GM12878 (cell line): Measurements from ENCODE around the gene PGRMC2. TPM values are rescaled to one million over a fixed set of nuclear protein-coding genes. Genes with fewer than 3 reads are reported as not detected.

ENCODE experiments used
- ATAC-seq: fragments of 200-7000 bp; cut with Tn5 transposase; 3 replicates; pipeline ENCODE4 v1.9.1; 2020; ENCODE audit warnings: mild to moderate bottlenecking, moderate library complexity
- BruUV-seq: library from RNA; stranded (reverse); fragments of 400-500 nt; replicated peaks from 2 replicates; lab custom pipeline; 2021; lab: Mats Ljungman, UMichigan
- CTCF ChIA-PET: fragments of 300-600 bp; sonication (Branson Sonifier 250); formaldehyde crosslinking; extraction: SDS; loops from one replicate; lab custom pipeline; 2021; ENCODE audit warnings: inconsistent platforms; lab: Yijun Ruan, JAX
- POLR2A ChIA-PET: fragments of 350-600 bp; formaldehyde crosslinking; extraction: SDS; loops from one replicate; lab custom pipeline; 2021; ENCODE audit warnings: inconsistent platforms; lab: Charles Lee
- RAD21 ChIA-PET: fragments of 300-600 bp; sonication (Branson Sonifier 250); formaldehyde crosslinking; loops from one replicate; lab custom pipeline; 2023; ENCODE audit warnings: antibody characterized with exemption; ENCODE audit not compliant: unreplicated experiment; lab: Charles Lee
- SMC1A ChIA-PET: fragments of 300-600 bp; sonication (Branson Sonifier 250); formaldehyde crosslinking; loops from one replicate; lab custom pipeline; 2023; ENCODE audit not compliant: unreplicated experiment, uncharacterized antibody; lab: Charles Lee
- DNase-seq: peaks from one replicate; pipeline ENCODE4 v3.0.0-alpha.2; 2011; ENCODE audit warnings: low read depth, low spot score
- FAIRE-seq: peaks from 3 replicates; lab custom pipeline; 2011; peaks lifted over from hg19 to GRCh38; lab: Jason Lieb, UNC
- H2AFZ ChIP-seq: 2 replicates; pipeline ENCODE4 v1.6.0; 2011; ENCODE audit warnings: low read depth, low read length, control low read depth; ENCODE audit not compliant: control insufficient read depth
- H3K27ac ChIP-seq: 2 replicates; pipeline ENCODE4 v1.5.1; 2011; ENCODE audit warnings: control low read depth; ENCODE audit not compliant: control insufficient read depth, insufficient read depth
- H3K27me3 ChIP-seq, 2 experiments: replicated peaks in 1 of 2; 2 replicates each; pipeline versions ENCODE4 v1.6.0 to v1.6.1; 2011; ENCODE audit warnings: low read length in 1 of 2; ENCODE audit not compliant: control insufficient read depth in 2 of 2, insufficient read depth in 2 of 2
- H3K36me3 ChIP-seq, 2 experiments: 2 replicates each; pipeline ENCODE4 v1.5.1; 2011; ENCODE audit warnings: low read length in 1 of 2; ENCODE audit not compliant: control insufficient read depth in 2 of 2, insufficient read depth in 2 of 2
- H3K4me1 ChIP-seq: 2 replicates; pipeline ENCODE4 v1.6.1; 2011; ENCODE audit warnings: mild to moderate bottlenecking, low read length, moderate library complexity, mixed read lengths; ENCODE audit not compliant: control insufficient read depth, insufficient read depth
- H3K4me2 ChIP-seq: 2 replicates; pipeline ENCODE4 v1.6.0; 2011; ENCODE audit warnings: control low read depth; ENCODE audit not compliant: control insufficient read depth, insufficient read depth
- H3K4me3 ChIP-seq: fragments of 200-600 bp; sonication (generic); 2 replicates; pipeline ENCODE4 v1.5.1; 2016
- H3K79me2 ChIP-seq: 2 replicates; pipeline ENCODE4 v1.6.0; 2011; ENCODE audit warnings: low read length; ENCODE audit not compliant: control insufficient read depth, insufficient read depth
- H3K9ac ChIP-seq: 2 replicates; pipeline ENCODE4 v1.8.0; 2011; ENCODE audit warnings: low read length, control low read depth, mixed read lengths; ENCODE audit not compliant: control insufficient read depth, insufficient read depth
- H3K9me3 ChIP-seq: replicated peaks from 3 replicates; pipeline ENCODE4 v1.5.1; 2011; ENCODE audit warnings: mild to moderate bottlenecking, low read length; ENCODE audit not compliant: control insufficient read depth, insufficient read depth
- H4K20me1 ChIP-seq: 2 replicates; pipeline ENCODE4 v1.6.0; 2011; ENCODE audit not compliant: control insufficient read depth, insufficient read depth
- CHD1 ChIP-seq: IDR thresholded peaks from 2 replicates; pipeline ENCODE4 v1.6.1; 2012; ENCODE audit warnings: low read depth, low read length, improper control_type of control experiment
- CREM ChIP-seq: IDR thresholded peaks from 2 replicates; pipeline ENCODE4 v1.6.1; 2014; ENCODE audit warnings: antibody characterized with exemption, low read depth
- JUND ChIP-seq: IDR thresholded peaks from 2 replicates; pipeline ENCODE4 v1.6.1; 2012; ENCODE audit warnings: low read depth, mild to moderate bottlenecking, low read length, improper control_type of control experiment, moderate library complexity
- MTA3 ChIP-seq: IDR thresholded peaks from 2 replicates; pipeline ENCODE4 v1.6.1; 2012; ENCODE audit warnings: low read length, inconsistent platforms, borderline replicate concordance
- PKNOX1 ChIP-seq: fragments of 450-650 bp; IDR thresholded peaks from 2 replicates; pipeline ENCODE4 v1.6.1; 2016; ENCODE audit warnings: mild to moderate bottlenecking
- POU2F2 ChIP-seq: IDR thresholded peaks from 3 replicates; pipeline ENCODE4 v1.6.1; 2011; ENCODE audit warnings: low read depth, mild to moderate bottlenecking, low read length, borderline replicate concordance
- RELA ChIP-seq: fragments of 450-650 bp; IDR thresholded peaks from 2 replicates; pipeline ENCODE4 v1.8.0; 2014; ENCODE audit warnings: borderline replicate concordance; ENCODE audit not compliant: partially characterized antibody
- SIX5 ChIP-seq: IDR thresholded peaks from 2 replicates; pipeline ENCODE4 v1.6.1; 2011; ENCODE audit warnings: mild to moderate bottlenecking, low read depth, low read length, moderate library complexity; ENCODE audit not compliant: severe bottlenecking
- SMC3 ChIP-seq: IDR thresholded peaks from 2 replicates; pipeline ENCODE4 v1.6.1; 2011; ENCODE audit warnings: low read length, improper control_type of control experiment, borderline replicate concordance
- SRF ChIP-seq, 2 experiments: IDR thresholded peaks; 2 replicates each; pipeline ENCODE4 v1.6.1; 2011; ENCODE audit warnings: low read depth in 2 of 2, low read length in 2 of 2, mild to moderate bottlenecking in 1 of 2, moderate library complexity in 1 of 2
- STAT3 ChIP-seq: IDR thresholded peaks from 2 replicates; pipeline ENCODE4 v1.6.1; 2011; ENCODE audit warnings: low read depth, low read length, improper control_type of control experiment
- TCF12 ChIP-seq: IDR thresholded peaks from 2 replicates; pipeline ENCODE4 v1.6.1; 2011; ENCODE audit warnings: low read depth, mild to moderate bottlenecking, low read length
- YY1 ChIP-seq: IDR thresholded peaks from 2 replicates; pipeline ENCODE4 v1.6.1; 2011; ENCODE audit warnings: low read depth, mild to moderate bottlenecking, low read length
- ZNF687 ChIP-seq: fragments of 450-650 bp; IDR thresholded peaks from 2 replicates; pipeline ENCODE4 v1.6.1; 2017; ENCODE audit warnings: mild to moderate bottlenecking, moderate library complexity
- WGBS: methylation state at CpG from one replicate; pipeline ENCODE4 v1.1.6; 2016; ENCODE audit warnings: low lambda C conversion rate; ENCODE audit not compliant: insufficient replicate concordance, insufficient coverage; ENCODE audit errors: missing lambda C conversion rate; 5-methylcytosine and 5-hydroxymethylcytosine counted together
- in situ Hi-C: fragments of 300-500 bp; cut with MboI; formaldehyde crosslinking; loops from 9 replicates; pipeline ENCODE4 v1.14.3; 2018; ENCODE audit warnings: mixed read lengths
- intact Hi-C: fragments of 100-400 bp; cut with micrococcal nuclease; formaldehyde crosslinking; loops from one replicate; pipeline ENCODE4 v1.14.2; 2022; ENCODE audit not compliant: unreplicated experiment
- polyA plus RNA-seq, 11 experiments: library from polyadenylated mRNA; depleted of rRNA in 4 of 11; unstranded in 6 of 11; stranded (reverse) in 5 of 11; fragments of >200 nt; fragmentation: Nextera tagmentation in 4 of 11; fragmentation: Illumina TruSeq in 1 of 11; extraction: Ambion mirVana in 4 of 11; extraction: Trizol in 1 of 11; gene quantifications; 1 replicate in 1 of 11; 2 replicates in 10 of 11; pipeline versions ENCODE4 v1.2.1 to v1.2.3, GENCODE V29; 2011 to 2016; ENCODE audit warnings: inconsistent platforms in 2 of 11, missing spikeins in 2 of 11, low read depth in 1 of 11
- total RNA-seq, 4 experiments: library from RNA; depleted of rRNA in 3 of 4; stranded (reverse); fragments of >200 nt in 3 of 4; fragmentation: Illumina TruSeq in 1 of 4; extraction: Trizol in 1 of 4; gene quantifications; 2 replicates each; pipeline versions ENCODE4 v1.2.1 to v1.2.3, GENCODE V29; 2013 to 2021
- TF ChIP-seq, protein P1 (sequence below): fragments of 450-650 bp; formaldehyde crosslinking; IDR thresholded peaks from 2 replicates; pipeline ENCODE4 v1.4.0; 2020; ENCODE audit warnings: mild to moderate bottlenecking, moderate library complexity

The PGRMC2 gene
- total and polyA plus RNA-seq, 10 of the 15 experiments (the other 5 are each of a cell fraction or from before 2014, with no cell fraction given) = 6.3 to 38.4 (median 12.0) TPM

DNA sequence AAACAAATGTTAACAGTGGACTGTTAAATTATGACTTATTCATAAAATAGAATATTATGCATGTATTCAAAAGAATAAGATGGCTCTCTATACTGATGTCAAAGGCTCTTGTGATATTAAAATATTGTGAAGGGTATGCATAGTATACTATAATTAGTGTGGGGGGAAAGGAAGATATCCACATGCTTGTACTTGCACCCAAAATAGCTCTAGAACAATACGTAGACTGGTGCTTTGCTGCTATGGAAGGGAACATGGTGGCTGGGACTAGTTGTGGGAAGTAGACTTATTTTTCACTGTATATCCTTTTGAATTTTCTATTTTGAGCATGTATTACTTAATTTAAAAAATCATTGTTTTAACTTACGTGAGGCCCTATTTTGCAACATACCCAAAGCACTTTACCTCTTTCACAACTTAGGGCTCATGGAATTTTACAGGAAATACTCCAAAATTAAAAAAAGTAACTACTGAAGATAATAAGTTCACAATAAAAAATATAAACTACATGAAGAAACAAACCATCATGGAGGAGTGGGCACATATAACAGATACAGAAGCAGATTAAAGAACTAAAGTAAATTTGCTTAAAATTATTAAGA lies 7.9 kb downstream of the PGRMC2 start:
- ChIA-PET RAD21 (no interaction called here), POLR2A (no interaction called here), CTCF (no interaction called here), SMC1A (interaction anchor here (1.4 kb wide), 1 partner anchor 55 kb away, joined by 3 read pairs; no protein-coding TSS in a partner anchor)
- ATAC-seq (no peak), FAIRE-seq (no peak), DNase-seq (no peak)
- Histone ChIP-seq H3K27me3 (no peaks in the 10 kb centered on the region), H3K4me3 (no peak overlapping the region), H3K4me1 (no peaks in the 10 kb centered on the region), H3K79me2 (peaks cover 60% of the 10 kb centered on the region), H3K9ac (no peak overlapping the region), H3K9me3 (no peaks in the 10 kb centered on the region; the same call in none of the 3 replicates), H3K4me2 (no peak overlapping the region), H2AFZ (no peak overlapping the region), H4K20me1 (no peaks in the 10 kb centered on the region), H3K36me3 (no peaks in the 10 kb centered on the region; a peak in 1 of 4 replicates), H3K27ac (no peak overlapping the region)
- intact Hi-C loops = loop anchor here (10.0 kb wide), 1 partner anchor 315 kb away; the partner anchor contains the start of genes ABHD18 and MFSD8
- in situ Hi-C loops = loop anchor here (10.0 kb wide), 1 partner anchor 535 kb away; no protein-coding TSS in a partner anchor
- WGBS = 98% methylated on average over 2 of the region's 2 CpGs
- BruUV-seq = no TSS peak
- TF ChIP-seq RELA = no peak
- no peak for TF ChIP-seq JUND
- no peak for TF ChIP-seq STAT3
- no peak for TF ChIP-seq TCF12
- TF ChIP-seq PKNOX1 = no peak
- TF ChIP-seq POU2F2 = no peak
- no peak for TF ChIP-seq YY1
- TF ChIP-seq SRF (IDR thresholded peaks at IDR 0.05; ENCODE audit: low read depth in 2 of 2, low read length in 2 of 2) = no peak
- TF ChIP-seq MTA3 = no peak
- no peak for TF ChIP-seq SIX5
- TF ChIP-seq, protein P1, sequence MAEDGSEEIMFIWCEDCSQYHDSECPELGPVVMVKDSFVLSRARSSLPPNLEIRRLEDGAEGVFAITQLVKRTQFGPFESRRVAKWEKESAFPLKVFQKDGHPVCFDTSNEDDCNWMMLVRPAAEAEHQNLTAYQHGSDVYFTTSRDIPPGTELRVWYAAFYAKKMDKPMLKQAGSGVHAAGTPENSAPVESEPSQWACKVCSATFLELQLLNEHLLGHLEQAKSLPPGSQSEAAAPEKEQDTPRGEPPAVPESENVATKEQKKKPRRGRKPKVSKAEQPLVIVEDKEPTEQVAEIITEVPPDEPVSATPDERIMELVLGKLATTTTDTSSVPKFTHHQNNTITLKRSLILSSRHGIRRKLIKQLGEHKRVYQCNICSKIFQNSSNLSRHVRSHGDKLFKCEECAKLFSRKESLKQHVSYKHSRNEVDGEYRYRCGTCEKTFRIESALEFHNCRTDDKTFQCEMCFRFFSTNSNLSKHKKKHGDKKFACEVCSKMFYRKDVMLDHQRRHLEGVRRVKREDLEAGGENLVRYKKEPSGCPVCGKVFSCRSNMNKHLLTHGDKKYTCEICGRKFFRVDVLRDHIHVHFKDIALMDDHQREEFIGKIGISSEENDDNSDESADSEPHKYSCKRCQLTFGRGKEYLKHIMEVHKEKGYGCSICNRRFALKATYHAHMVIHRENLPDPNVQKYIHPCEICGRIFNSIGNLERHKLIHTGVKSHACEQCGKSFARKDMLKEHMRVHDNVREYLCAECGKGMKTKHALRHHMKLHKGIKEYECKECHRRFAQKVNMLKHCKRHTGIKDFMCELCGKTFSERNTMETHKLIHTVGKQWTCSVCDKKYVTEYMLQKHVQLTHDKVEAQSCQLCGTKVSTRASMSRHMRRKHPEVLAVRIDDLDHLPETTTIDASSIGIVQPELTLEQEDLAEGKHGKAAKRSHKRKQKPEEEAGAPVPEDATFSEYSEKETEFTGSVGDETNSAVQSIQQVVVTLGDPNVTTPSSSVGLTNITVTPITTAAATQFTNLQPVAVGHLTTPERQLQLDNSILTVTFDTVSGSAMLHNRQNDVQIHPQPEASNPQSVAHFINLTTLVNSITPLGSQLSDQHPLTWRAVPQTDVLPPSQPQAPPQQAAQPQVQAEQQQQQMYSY (CRISPR knock-in tag) = no peak
- TF ChIP-seq SMC3 = no peak
- TF ChIP-seq CHD1 = no peak
- TF ChIP-seq ZNF687 = no peak
- no peak for TF ChIP-seq CREM
